Activated T-helper 17 cell treated with anti-CD3 and anti-CD28 coated beads, Interleukin-2, amount 50 U/mL, for 72 hours (primary cell): Measurements from ENCODE around the gene MYOD1. TPM values are rescaled to one million over a fixed set of nuclear protein-coding genes. Genes with fewer than 3 reads are reported as not detected.

ENCODE experiments used
- ATAC-seq: fragments of 150-1000 bp; cut with Tn5 transposase; replicated peaks from 2 replicates; pipeline ENCODE4 v1.10.0; 2021; ENCODE audit warnings: mild to moderate bottlenecking, moderate library complexity
- H3K27ac Mint-ChIP-seq: one replicate; pipeline ENCODE4 v1.8.0; 2022; ENCODE audit warnings: mixed read lengths
- H3K27me3 Mint-ChIP-seq: one replicate; pipeline ENCODE4 v1.8.0; 2022; ENCODE audit warnings: mixed read lengths
- H3K36me3 Mint-ChIP-seq: one replicate; pipeline ENCODE4 v1.8.0; 2022; ENCODE audit warnings: low read depth, mild to moderate bottlenecking, mixed read lengths
- H3K4me1 Mint-ChIP-seq: one replicate; pipeline ENCODE4 v1.8.0; 2022; ENCODE audit warnings: mixed read lengths
- H3K4me3 Mint-ChIP-seq: one replicate; pipeline ENCODE4 v1.8.0; 2022; ENCODE audit warnings: mild to moderate bottlenecking, mixed read lengths
- H3K9me3 Mint-ChIP-seq: one replicate; pipeline ENCODE4 v1.8.0; 2022; ENCODE audit warnings: mixed read lengths
- total RNA-seq, 2 donors: library from RNA; stranded (reverse); gene quantifications; one replicate each; pipeline ENCODE4 v1.2.3, GENCODE V29; 2022

The MYOD1 gene
- total RNA-seq, 2 donors from 2014 or later = not detected

- Mint-ChIP-seq H3K9me3 (no peaks in the 10 kb centered on the region), H3K4me1 (no peaks in the 10 kb centered on the region), H3K27me3 (no peaks in the 10 kb centered on the region), H3K4me3 (no peak overlapping the region), H3K27ac (no peak overlapping the region), H3K36me3 (no peaks in the 10 kb centered on the region)
- ATAC-seq = no peak
Observed at GRCh38 chr11:17763703-17764102, 44.3 kb downstream of the MYOD1 start.

GRCh38 chr11:17764446-17765218 is 45.3 kb downstream of the MYOD1 start:
- Mint-ChIP-seq H3K4me3 (no peak overlapping the region), H3K27me3 (no peaks in the 10 kb centered on the region), H3K36me3 (no peaks in the 10 kb centered on the region), H3K4me1 (no peaks in the 10 kb centered on the region), H3K9me3 (no peaks in the 10 kb centered on the region), H3K27ac (no peak overlapping the region)
- no peak for ATAC-seq

- ATAC-seq = no peak
- H3K27me3 Mint-ChIP-seq = no peaks in the 10 kb centered on the region
- H3K4me3 Mint-ChIP-seq = no peak overlapping the region
- H3K36me3 Mint-ChIP-seq = no peaks in the 10 kb centered on the region
- no peaks in the 10 kb centered on the region for H3K4me1 Mint-ChIP-seq
- no peak overlapping the region for H3K27ac Mint-ChIP-seq
- no peaks in the 10 kb centered on the region for H3K9me3 Mint-ChIP-seq
Observed at GRCh38 chr11:17765356-17766072, 46.1 kb downstream of the MYOD1 start.

GRCh38 chr11:17766073-17766359 is 46.6 kb downstream of the MYOD1 start:
- no peaks in the 10 kb centered on the region for H3K27me3 Mint-ChIP-seq
- no peak overlapping the region for H3K27ac Mint-ChIP-seq
- H3K9me3 Mint-ChIP-seq = no peaks in the 10 kb centered on the region
- no peaks in the 10 kb centered on the region for H3K4me1 Mint-ChIP-seq
- no peak for ATAC-seq
- no peaks in the 10 kb centered on the region for H3K36me3 Mint-ChIP-seq
- no peak overlapping the region for H3K4me3 Mint-ChIP-seq

- ATAC-seq = no peak
- Mint-ChIP-seq H3K36me3 (no peaks in the 10 kb centered on the region), H3K9me3 (no peaks in the 10 kb centered on the region), H3K4me3 (no peak overlapping the region), H3K27ac (no peak overlapping the region), H3K27me3 (no peaks in the 10 kb centered on the region), H3K4me1 (no peaks in the 10 kb centered on the region)
Observed at GRCh38 chr11:17766590-17766989, 47.2 kb downstream of the MYOD1 start.

GRCh38 chr11:17767301-17767885 is 48.0 kb downstream of the MYOD1 start:
- no peaks in the 10 kb centered on the region for H3K36me3 Mint-ChIP-seq
- no peak for ATAC-seq
- no peaks in the 10 kb centered on the region for H3K9me3 Mint-ChIP-seq
- H3K27me3 Mint-ChIP-seq = no peaks in the 10 kb centered on the region
- H3K27ac Mint-ChIP-seq = no peak overlapping the region
- no peaks in the 10 kb centered on the region for H3K4me1 Mint-ChIP-seq
- H3K4me3 Mint-ChIP-seq = no peak overlapping the region

- no peak for ATAC-seq
- H3K36me3 Mint-ChIP-seq = no peaks in the 10 kb centered on the region
- no peaks in the 10 kb centered on the region for H3K27me3 Mint-ChIP-seq
- H3K9me3 Mint-ChIP-seq = no peaks in the 10 kb centered on the region
- H3K27ac Mint-ChIP-seq = no peak overlapping the region
- no peaks in the 10 kb centered on the region for H3K4me1 Mint-ChIP-seq
- no peak overlapping the region for H3K4me3 Mint-ChIP-seq
Observed at GRCh38 chr11:17767914-17768313, 48.5 kb downstream of the MYOD1 start.

GRCh38 chr11:17768547-17768946 is 49.2 kb downstream of the MYOD1 start:
- Mint-ChIP-seq H3K4me1 (no peaks in the 10 kb centered on the region), H3K27me3 (no peaks in the 10 kb centered on the region), H3K36me3 (no peaks in the 10 kb centered on the region), H3K4me3 (no peak overlapping the region), H3K27ac (no peak overlapping the region), H3K9me3 (no peaks in the 10 kb centered on the region)
- ATAC-seq = no peak

GRCh38 chr11:17769218-17769617 is 49.8 kb downstream of the MYOD1 start:
- H3K9me3 Mint-ChIP-seq = no peaks in the 10 kb centered on the region
- no peak overlapping the region for H3K4me3 Mint-ChIP-seq
- no peaks in the 10 kb centered on the region for H3K36me3 Mint-ChIP-seq
- no peak for ATAC-seq
- no peak overlapping the region for H3K27ac Mint-ChIP-seq
- H3K4me1 Mint-ChIP-seq = no peaks in the 10 kb centered on the region
- H3K27me3 Mint-ChIP-seq = no peaks in the 10 kb centered on the region

- ATAC-seq = no peak
- Mint-ChIP-seq H3K27ac (no peak overlapping the region), H3K36me3 (no peaks in the 10 kb centered on the region), H3K4me3 (no peak overlapping the region), H3K9me3 (no peaks in the 10 kb centered on the region), H3K4me1 (no peaks in the 10 kb centered on the region), H3K27me3 (no peaks in the 10 kb centered on the region)
Observed at GRCh38 chr11:17770048-17770652, 50.8 kb downstream of the MYOD1 start.

GRCh38 chr11:17770917-17771316 is 51.5 kb downstream of the MYOD1 start:
- Mint-ChIP-seq H3K27me3 (no peaks in the 10 kb centered on the region), H3K9me3 (no peaks in the 10 kb centered on the region), H3K27ac (no peak overlapping the region), H3K4me3 (no peak overlapping the region), H3K36me3 (no peaks in the 10 kb centered on the region), H3K4me1 (no peaks in the 10 kb centered on the region)
- ATAC-seq = no peak

- H3K9me3 Mint-ChIP-seq = no peaks in the 10 kb centered on the region
- H3K4me3 Mint-ChIP-seq = no peak overlapping the region
- H3K27ac Mint-ChIP-seq = no peak overlapping the region
- no peaks in the 10 kb centered on the region for H3K4me1 Mint-ChIP-seq
- no peak for ATAC-seq
- H3K27me3 Mint-ChIP-seq = no peaks in the 10 kb centered on the region
- H3K36me3 Mint-ChIP-seq = no peaks in the 10 kb centered on the region
Observed at GRCh38 chr11:17771415-17771814, 52.0 kb downstream of the MYOD1 start.
